HG02870 (cell line): Measurements from ENCODE around the gene NPTX1.
"Not testable (repeated sequence)": the region's sequence is repeated elsewhere in the genome, so short reads cannot be mapped to it uniquely, and the experiment has no call there.

Experiments
- ATAC-seq: cut with Tn5 transposase; IDR thresholded peaks from one replicate; pipeline ENCODE4 v1.9.1; 2021; ENCODE audit warnings: mild to moderate bottlenecking, moderate library complexity; ENCODE audit not compliant: unreplicated experiment

Gene NPTX1, protein sequence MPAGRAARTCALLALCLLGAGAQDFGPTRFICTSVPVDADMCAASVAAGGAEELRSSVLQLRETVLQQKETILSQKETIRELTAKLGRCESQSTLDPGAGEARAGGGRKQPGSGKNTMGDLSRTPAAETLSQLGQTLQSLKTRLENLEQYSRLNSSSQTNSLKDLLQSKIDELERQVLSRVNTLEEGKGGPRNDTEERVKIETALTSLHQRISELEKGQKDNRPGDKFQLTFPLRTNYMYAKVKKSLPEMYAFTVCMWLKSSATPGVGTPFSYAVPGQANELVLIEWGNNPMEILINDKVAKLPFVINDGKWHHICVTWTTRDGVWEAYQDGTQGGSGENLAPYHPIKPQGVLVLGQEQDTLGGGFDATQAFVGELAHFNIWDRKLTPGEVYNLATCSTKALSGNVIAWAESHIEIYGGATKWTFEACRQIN

GRCh38 chr17:80475910-80476876, at the start of gene NPTX1:
TSS of gene NPTX1 (minus strand) at chr17:80476607. CDS start at chr17:80476446, 161 bp downstream.
- no peak for ATAC-seq

DNA sequence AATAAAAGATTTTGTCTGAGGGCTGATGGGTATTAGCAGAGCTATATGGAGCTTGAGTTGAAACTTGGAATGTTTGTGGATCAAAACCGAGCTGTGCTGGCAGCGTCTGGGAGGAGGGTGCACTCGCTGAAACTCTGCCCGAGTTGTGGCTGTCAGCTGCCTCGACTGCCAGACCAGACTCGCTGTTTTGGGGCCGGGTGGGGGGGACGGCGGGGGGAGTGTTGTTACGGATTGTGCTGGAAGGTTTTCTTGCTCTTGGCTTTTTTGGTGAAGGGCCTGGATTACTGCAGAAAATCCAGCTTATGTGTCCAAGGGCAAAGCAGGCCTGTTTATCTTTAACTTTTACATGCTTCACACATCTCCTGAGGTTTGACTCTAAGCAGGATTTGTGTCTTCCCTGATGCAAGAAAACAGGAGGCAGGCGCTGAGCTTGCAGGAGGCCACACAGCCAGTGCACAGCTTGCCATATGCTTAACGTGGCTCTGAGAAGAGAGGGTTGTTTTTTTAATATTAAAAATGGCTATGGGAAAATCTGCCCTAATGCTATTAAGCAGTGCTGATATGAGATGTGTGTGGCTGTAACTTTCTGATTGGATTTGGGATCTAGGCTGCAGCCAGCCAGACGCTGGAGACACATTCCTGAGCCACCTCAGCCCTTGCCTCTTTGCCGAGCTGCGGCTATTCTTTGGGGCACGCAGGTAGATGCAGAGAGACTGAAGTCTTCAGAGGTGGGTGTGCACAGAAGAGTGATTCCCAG, 47.7 kb upstream of the NPTX1 start:
- ATAC-seq = no peak

- no peak for ATAC-seq
Observed at GRCh38 chr17:80523054-80523744, 46.8 kb upstream of the NPTX1 start.

DNA sequence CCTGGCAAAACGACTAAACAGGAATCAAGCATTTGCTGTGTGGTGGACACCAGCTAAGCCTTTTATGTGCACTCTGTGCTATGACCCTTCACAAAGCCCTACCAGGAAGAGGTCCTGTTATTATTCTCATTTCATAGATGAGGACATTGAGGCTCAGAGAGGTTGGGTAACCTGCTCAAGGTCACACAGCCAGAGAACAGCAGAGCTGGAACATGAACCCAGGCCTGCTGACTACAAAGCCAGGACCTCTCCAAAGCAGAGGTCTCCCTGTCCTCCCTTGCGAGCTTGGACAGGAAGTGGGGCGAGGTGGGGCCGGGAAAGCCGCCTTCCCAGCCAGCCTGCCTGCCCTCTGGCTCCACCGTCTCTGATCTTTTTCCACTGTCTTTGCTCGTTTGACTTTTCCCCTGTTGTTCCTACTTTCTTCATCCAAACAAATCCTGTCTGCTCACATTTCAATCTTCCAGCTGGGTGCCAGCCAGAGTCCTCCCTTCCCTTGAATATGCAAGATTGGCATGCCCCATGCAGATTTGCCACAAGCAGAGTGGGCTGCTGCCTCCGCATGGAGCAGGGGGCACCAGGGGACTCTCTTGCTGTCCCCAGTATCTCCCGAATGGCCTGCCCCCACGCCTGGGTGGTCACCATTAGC, 44.5 kb upstream of the NPTX1 start:
- no peak for ATAC-seq

DNA sequence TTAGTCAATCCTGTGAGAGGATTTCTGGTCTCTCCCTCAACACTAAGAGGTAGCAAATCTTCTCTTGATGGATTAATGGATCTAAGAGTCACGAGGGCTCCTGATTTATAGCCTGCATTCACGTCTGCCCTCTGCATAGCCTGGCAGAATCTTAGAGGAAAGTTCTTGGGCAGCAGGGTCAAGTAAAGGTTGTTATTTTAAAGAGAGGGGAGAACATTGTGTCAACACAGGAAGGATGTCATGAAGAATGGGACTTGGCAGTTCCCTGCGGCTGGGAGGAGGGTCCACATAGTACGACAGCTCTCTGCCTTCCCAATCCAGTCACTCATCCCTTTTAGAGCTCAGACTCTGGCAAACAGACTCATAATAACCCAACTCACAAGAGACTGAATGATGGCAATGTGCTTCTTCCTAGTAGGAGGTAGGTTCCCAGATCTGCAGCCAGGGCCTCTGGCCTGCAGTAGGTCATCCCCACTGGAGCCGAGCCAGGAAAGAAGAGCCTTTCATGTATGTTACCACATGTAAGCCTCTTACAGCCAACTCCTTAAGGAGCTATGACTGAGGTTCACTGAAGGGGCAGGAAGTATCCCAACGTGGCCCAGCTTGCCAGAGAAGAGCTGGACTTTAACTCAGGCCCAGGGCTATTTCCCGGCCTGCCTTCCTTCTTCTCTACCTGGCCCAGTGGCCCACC, 42.8 kb upstream of the NPTX1 start:
- ATAC-seq = no peak

- ATAC-seq = no peak
Observed at GRCh38 chr17:80518392-80518791, 42.0 kb upstream of the NPTX1 start.

- ATAC-seq = no peak
Observed at GRCh38 chr17:80517641-80518040, 41.2 kb upstream of the NPTX1 start.

DNA sequence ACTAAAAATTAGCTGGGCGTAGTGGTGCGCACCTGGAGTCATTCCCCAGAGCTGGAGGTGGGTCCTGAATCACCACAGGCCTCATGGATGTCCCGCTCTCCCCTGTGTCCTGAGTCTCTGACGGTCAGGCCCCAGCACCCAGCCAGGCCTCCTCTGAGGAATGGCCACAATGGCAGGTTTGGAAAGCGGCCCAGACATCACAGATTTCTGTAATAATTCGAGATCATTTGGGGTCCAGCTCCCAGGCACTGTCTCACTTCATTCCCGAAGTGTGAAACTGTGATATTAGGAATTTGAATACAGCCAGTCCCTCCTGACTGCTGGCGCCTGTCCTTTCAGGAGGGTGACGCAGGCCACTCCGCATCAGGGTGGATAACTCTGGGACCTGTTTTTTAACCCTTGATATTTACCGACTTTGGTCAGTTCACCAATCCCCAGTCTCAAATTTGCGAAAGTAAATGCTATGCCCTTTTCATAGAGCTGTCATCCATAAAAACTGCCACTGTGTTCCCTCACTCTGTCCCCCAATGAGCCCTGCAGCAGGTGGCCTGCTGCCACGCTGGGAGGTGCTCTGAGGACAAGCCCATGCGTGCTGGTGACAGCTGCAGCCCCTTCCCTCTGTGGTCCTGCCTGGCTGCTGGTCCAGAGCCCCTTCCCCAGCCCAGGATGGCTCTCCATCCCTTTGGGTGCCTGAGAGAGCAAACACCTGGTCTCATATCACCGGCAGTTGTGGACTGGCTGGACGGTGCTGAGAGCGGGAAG, 39.9 kb upstream of the NPTX1 start:
- ATAC-seq = no peak

DNA sequence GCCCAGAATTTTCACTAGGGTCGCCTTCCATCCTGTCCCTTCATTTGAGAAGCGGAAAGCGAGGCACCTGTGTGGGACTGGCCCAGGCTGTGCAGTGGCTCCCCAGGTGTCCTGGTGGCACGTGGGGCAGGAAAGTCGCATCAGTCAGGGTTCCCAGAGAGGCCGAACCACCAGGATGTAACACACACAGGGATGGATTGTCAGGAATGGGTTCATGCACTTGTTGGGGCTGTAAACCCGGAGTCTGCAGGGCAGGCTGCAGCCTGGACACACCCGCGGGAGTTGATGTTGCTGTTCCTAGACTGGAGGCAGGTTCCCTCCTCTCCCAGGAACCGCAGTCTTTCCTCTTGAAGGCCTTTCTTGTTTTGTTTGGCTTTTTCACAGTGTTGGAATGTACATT, 37.5 kb upstream of the NPTX1 start:
- ATAC-seq = no peak

GRCh38 chr17:80513201-80513600, 36.8 kb upstream of the NPTX1 start:
- no peak for ATAC-seq

DNA sequence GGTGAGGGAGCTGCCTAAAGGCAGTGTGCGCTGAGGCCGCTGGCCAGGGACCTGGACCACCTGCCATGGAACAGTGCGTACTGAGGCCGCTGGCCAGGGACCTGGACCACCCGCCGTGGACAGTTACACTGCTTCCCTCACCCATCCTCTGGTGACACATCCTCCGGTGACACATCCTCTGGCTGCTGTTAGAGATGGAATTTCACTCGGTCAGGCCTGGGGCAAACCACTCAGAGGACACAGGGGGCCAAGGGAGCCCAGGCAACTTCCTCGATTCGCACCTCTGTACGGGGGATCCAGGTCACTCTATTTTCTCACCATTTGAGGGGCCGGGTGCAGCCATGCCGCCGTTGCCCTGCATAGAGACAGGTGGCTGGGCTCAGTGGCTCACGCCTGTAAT, 35.8 kb upstream of the NPTX1 start:
- ATAC-seq = no peak

DNA sequence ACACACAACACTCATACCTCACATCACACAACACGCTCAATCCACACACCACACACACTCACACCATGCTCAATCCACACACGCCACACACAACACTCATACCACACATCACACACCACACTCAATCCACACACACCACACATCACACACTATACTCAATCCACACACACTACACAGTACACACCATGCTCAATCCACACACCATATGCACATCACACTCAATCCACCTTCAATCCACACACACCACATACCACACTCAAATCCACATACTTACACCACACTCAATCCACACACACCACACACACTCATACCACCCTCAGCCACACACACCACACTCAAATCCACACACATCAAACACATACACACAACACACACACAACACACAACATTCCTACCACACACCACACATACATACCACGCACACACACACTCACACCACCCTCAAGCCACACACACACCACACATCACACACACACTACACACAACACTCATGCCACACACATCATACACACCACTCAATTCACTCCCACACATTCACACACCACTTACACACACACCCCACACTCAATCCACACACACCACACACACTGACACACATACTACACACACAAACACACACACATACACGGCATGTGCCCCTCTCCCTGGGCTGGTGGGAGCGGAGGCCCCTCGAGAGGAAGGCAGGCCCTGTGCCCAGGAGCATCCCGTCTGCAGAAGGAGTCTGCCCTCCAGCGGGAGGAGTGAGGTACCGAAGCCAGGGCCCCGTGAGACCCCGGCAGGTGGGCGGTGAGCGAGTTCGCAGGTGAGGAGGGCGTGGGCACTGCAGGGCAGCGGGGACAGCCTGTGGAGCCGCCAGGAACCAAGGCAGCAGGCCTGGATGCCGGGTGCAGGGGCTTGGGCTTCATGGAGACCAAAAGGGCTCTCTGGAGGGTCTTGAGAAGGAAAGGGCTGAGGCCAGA, 35.1 kb upstream of the NPTX1 start:
- no peak for ATAC-seq

DNA sequence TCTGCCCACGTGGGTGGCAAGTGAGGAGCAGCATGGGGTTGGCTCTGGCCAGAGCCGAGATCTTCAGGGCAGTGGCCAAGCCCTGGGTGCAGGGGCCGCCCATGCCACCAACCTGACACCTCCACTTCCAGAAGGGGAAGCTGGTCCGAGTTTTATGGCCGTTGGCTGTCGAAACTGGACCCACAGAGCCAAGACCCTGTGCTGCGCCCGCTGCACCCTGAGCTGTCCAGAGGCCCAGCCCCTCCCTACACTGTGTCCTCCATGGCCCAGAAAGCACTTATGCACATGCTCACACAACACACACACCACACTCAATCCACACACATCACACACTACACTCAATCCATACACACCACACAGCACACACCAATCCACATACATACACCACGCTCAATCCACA, 34.4 kb upstream of the NPTX1 start:
- ATAC-seq = no peak

DNA sequence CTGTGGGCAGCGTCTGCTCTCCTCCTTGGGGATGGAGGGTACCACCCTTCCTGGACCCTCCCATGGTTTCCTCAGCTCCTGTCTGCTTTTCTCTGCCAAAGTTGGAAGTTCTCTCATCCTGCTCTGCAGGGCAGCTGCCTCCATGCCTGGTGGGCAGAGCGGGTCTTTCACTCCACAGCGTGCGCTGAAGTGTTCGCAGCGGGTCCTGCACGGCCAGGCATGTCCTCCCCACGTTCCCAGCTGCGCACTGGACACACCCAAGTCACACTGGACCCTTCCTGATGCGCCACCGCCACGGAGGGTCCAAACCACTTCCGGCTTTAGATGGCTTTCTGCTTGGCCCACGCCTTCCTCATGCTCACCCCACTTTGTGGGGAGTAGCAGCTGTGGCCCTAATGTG, 33.7 kb upstream of the NPTX1 start:
- ATAC-seq = no peak

DNA sequence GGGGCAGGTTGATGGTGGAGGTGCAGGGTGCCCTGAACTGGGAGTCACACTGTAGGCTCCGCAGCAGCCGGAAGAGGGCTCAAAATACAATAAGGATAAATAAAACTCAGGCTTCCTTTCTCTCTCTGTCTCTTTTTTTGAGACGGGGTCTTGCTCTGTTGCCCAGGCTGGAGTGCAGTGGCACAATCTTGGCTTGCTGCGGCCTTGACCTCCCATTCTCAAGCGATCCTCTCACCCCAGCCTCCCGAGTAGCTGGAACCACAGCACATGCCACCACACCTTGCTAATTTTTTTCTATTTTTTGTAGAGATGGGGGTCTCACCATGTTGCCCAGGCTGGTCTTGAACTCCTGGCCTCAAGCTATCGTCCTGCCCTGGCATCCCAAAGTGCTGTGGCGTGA, 32.9 kb upstream of the NPTX1 start:
- no peak for ATAC-seq

DNA sequence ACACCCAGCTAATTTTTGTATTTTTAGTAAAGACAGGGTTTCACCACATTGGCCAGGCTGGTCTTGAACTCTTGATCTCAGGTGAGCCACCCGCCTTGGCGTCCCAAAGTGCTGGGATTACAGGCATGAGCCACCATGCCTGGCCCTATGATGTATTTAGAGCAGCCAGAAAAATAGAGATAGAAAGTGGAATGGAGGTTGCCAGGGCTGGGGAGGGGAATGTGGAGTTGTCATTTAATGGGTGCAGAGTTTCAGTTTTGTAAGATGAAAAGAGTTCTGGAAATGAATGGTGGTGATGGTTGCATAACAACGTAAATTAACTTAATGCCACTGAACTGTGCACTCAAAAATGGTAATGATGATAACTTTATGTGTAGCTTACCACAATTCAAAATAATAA, 31.6 kb upstream of the NPTX1 start:
- ATAC-seq = no peak

DNA sequence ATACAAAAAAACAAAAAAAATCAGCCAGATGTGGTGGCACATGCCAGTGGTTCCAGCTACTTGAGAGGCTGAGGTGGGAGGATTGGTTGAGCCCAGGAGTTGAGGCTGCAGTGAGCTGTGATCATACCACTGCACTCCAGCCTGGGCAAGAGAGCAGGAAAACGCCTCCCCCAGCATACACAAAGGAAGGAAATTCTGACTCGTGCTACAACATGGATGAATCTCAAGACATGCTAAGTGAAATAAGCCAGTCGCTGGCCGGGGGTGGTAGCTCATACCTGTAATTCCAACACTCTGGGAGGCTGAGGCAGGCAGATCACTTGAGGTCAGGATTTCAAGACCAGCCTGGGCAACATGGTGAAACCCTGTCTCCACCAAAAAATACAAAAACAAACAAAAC, 30.8 kb upstream of the NPTX1 start:
- not testable (repeated sequence) for ATAC-seq
